ENCODE measurements around the gene FAM20B. TPM values are rescaled to one million over a fixed set of nuclear protein-coding genes. Genes with fewer than 3 reads are reported as not detected.

FAM20B gene
- total RNA-seq, 1 donor from 2014 or later: 31.6 TPM

GRCh38 chr1:179043266-179043665 is 17.6 kb downstream of the FAM20B start:
- Mint-ChIP-seq H3K27me3 (ENCODE audit: unreplicated experiment) (no peaks in the 10 kb centered on the region), H3K4me3 (ENCODE audit: unreplicated experiment) (no peak overlapping the region), H3K36me3 (ENCODE audit: unreplicated experiment) (peaks cover 3% of the 10 kb centered on the region), H3K9me3 (ENCODE audit: unreplicated experiment) (no peaks in the 10 kb centered on the region), H3K27ac (ENCODE audit: unreplicated experiment) (no peak overlapping the region), H3K4me1 (ENCODE audit: unreplicated experiment) (peaks cover 11% of the 10 kb centered on the region)
- no peak for DNase-seq (ENCODE audit: extremely low spot score, unreplicated experiment)
- no peak for TF ChIP-seq CTCF (IDR thresholded peaks at IDR 0.05)

DNA sequence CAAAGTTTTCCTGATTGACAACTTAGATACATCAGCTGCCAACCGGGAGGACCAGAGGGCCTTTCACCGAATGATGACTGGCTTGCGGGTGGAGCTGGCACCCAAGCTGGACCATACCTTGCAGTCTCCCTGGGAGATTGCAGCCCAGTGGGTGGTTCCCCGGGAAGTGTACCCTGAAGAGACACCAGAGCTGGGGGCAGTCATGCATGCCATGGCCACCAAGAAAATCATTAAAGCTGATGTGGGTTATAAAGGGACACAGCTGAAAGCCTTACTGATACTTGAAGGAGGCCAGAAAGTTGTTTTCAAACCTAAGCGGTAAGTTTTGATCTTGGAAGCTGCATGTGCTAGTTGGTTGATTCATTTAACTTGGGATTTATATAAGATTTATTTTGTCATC is 18.2 kb downstream of the FAM20B start:
- H3K27me3 Mint-ChIP-seq (ENCODE audit: unreplicated experiment): no peaks in the 10 kb centered on the region
- peaks cover 6% of the 10 kb centered on the region for H3K4me1 Mint-ChIP-seq (ENCODE audit: unreplicated experiment)
- H3K4me3 Mint-ChIP-seq (ENCODE audit: unreplicated experiment): no peak overlapping the region
- no peak for TF ChIP-seq CTCF (IDR thresholded peaks at IDR 0.05)
- peaks cover 3% of the 10 kb centered on the region for H3K36me3 Mint-ChIP-seq (ENCODE audit: unreplicated experiment)
- DNase-seq (ENCODE audit: extremely low spot score, unreplicated experiment): no peak
- no peaks in the 10 kb centered on the region for H3K9me3 Mint-ChIP-seq (ENCODE audit: unreplicated experiment)
- H3K27ac Mint-ChIP-seq (ENCODE audit: unreplicated experiment): no peak overlapping the region

GRCh38 chr1:179046808-179047635 is 21.3 kb downstream of the FAM20B start:
- no peak overlapping the region for H3K27ac Mint-ChIP-seq (ENCODE audit: unreplicated experiment)
- no peaks in the 10 kb centered on the region for H3K27me3 Mint-ChIP-seq (ENCODE audit: unreplicated experiment)
- no peak overlapping the region for H3K4me3 Mint-ChIP-seq (ENCODE audit: unreplicated experiment)
- no peak for TF ChIP-seq CTCF (IDR thresholded peaks at IDR 0.05)
- no peak for DNase-seq (ENCODE audit: extremely low spot score, unreplicated experiment)
- no peaks in the 10 kb centered on the region for H3K9me3 Mint-ChIP-seq (ENCODE audit: unreplicated experiment)
- H3K36me3 Mint-ChIP-seq (ENCODE audit: unreplicated experiment): peaks cover 3% of the 10 kb centered on the region
- H3K4me1 Mint-ChIP-seq (ENCODE audit: unreplicated experiment): peaks cover 3% of the 10 kb centered on the region

- peaks cover 3% of the 10 kb centered on the region for H3K4me1 Mint-ChIP-seq (ENCODE audit: unreplicated experiment)
- H3K27me3 Mint-ChIP-seq (ENCODE audit: unreplicated experiment): no peaks in the 10 kb centered on the region
- H3K4me3 Mint-ChIP-seq (ENCODE audit: unreplicated experiment): no peak overlapping the region
- no peak for TF ChIP-seq CTCF (IDR thresholded peaks at IDR 0.05)
- H3K36me3 Mint-ChIP-seq (ENCODE audit: unreplicated experiment): peaks cover 3% of the 10 kb centered on the region
- no peak overlapping the region for H3K27ac Mint-ChIP-seq (ENCODE audit: unreplicated experiment)
- DNase-seq (ENCODE audit: extremely low spot score, unreplicated experiment): no peak
- H3K9me3 Mint-ChIP-seq (ENCODE audit: unreplicated experiment): no peaks in the 10 kb centered on the region
Measured at GRCh38 chr1:179047636-179047997, 21.9 kb downstream of the FAM20B start.

DNA sequence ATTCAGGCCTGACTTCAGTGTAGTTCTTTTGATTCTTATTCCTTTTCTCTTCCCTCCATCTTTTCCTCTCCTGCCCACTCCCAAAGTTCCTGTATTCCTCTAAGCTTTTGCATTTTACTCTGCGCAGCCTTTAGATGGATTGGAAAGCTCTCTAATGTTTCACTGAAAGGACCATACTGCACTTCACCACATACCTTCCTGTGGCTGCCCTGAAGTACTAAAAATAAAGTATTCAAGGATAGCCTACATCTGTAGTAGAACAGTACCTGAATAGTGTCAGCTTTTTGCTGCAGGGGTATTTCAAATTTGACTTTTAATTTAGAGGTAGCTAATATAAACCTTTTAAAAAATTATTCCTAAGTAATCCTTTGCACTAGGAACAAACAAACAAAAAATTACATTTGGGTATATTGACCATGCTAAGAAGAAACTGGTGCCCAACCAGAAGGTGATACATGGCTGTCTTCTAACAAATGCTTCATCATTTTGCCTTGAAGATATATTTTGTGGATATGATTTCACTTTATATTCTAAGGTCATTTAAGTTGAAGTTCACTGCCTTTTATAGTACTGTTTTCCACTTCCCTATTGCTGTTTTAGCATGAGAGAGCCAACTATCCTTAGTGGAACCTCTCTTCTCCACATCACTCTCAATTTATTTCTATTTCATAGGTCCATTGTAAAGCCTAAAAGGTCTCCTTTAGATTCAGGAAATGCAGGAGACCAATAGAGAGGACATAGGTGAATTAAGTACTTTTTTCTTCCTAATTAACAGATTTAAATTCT is 22.8 kb downstream of the FAM20B start:
- no peak for TF ChIP-seq CTCF (IDR thresholded peaks at IDR 0.05)
- H3K9me3 Mint-ChIP-seq (ENCODE audit: unreplicated experiment): no peaks in the 10 kb centered on the region
- no peak overlapping the region for H3K27ac Mint-ChIP-seq (ENCODE audit: unreplicated experiment)
- peaks cover 3% of the 10 kb centered on the region for H3K4me1 Mint-ChIP-seq (ENCODE audit: unreplicated experiment)
- H3K27me3 Mint-ChIP-seq (ENCODE audit: unreplicated experiment): no peaks in the 10 kb centered on the region
- no peak overlapping the region for H3K4me3 Mint-ChIP-seq (ENCODE audit: unreplicated experiment)
- no peak for DNase-seq (ENCODE audit: extremely low spot score, unreplicated experiment)
- peaks cover 3% of the 10 kb centered on the region for H3K36me3 Mint-ChIP-seq (ENCODE audit: unreplicated experiment)
